Prostate gland (tissue), 2 donors: ENCODE data around the gene PRDM16.

Source experiments
- POLR2A ChIP-seq: fragments of 450-650 bp; IDR thresholded peaks from one replicate; pipeline ENCODE4 v1.6.1; 2016; ENCODE audit warnings: antibody characterized with exemption, mild to moderate bottlenecking
- POLR2AphosphoS5 ChIP-seq: sonication (generic); formaldehyde crosslinking; IDR thresholded peaks from one replicate; pipeline ENCODE4 v1.6.1; 2017; ENCODE audit warnings: antibody characterized with exemption
- TF ChIP-seq, protein P1 (sequence below), 4 experiments: fragments of 200-600 bp in 2 of 4; fragments of 450-650 bp in 2 of 4; sonication (generic) in 2 of 4; IDR thresholded peaks; 1 replicate in 3 of 4; 2 replicates in 1 of 4; pipeline ENCODE4 v1.5.1; 2016 to 2019; ENCODE audit warnings: antibody characterized with exemption in 4 of 4, mild to moderate bottlenecking in 2 of 4, moderate library complexity in 2 of 4

DNA sequence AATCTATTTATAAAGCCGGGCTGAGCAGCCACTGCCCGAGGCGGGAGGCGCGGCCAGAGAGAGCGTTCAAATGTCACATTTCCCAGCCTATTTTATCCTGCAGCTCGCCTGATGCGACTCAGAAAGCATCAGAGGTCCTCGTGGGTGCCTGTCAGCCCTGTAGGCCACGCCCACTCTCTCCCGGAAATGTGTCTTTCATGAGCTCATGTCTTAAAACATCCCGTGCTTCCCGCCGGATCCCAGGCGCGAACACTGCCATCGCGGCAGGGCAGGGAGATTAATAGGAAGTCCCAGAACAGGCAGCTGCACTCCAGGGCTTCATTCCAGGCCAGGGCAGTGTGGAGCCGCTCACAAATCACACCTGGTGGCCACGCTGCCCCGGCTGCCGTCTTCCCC lies 117.5 kb downstream of the PRDM16 start:
- TF ChIP-seq POLR2AphosphoS5 (peak; percentile 67), POLR2A (no peak)
- TF ChIP-seq, protein P1, sequence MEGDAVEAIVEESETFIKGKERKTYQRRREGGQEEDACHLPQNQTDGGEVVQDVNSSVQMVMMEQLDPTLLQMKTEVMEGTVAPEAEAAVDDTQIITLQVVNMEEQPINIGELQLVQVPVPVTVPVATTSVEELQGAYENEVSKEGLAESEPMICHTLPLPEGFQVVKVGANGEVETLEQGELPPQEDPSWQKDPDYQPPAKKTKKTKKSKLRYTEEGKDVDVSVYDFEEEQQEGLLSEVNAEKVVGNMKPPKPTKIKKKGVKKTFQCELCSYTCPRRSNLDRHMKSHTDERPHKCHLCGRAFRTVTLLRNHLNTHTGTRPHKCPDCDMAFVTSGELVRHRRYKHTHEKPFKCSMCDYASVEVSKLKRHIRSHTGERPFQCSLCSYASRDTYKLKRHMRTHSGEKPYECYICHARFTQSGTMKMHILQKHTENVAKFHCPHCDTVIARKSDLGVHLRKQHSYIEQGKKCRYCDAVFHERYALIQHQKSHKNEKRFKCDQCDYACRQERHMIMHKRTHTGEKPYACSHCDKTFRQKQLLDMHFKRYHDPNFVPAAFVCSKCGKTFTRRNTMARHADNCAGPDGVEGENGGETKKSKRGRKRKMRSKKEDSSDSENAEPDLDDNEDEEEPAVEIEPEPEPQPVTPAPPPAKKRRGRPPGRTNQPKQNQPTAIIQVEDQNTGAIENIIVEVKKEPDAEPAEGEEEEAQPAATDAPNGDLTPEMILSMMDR (IDR thresholded peaks at IDR 0.05) = no peak
